Muscle layer of duodenum (tissue), 2 donors: ENCODE results near the gene GRPEL1.

Source experiments
- H3K27ac ChIP-seq: one replicate; pipeline ENCODE4 v1.7.0; 2013; ENCODE audit warnings: mild to moderate bottlenecking, low read length
- H3K27me3 ChIP-seq: one replicate; pipeline ENCODE4 v1.7.0; 2013; ENCODE audit warnings: low read depth, mild to moderate bottlenecking, control low read depth, low read length
- H3K36me3 ChIP-seq, 2 donors: one replicate each; pipeline ENCODE4 v1.7.0; 2013; ENCODE audit warnings: low read length in 2 of 2, control low read depth in 1 of 2, mild to moderate bottlenecking in 1 of 2; ENCODE audit not compliant: insufficient read depth in 2 of 2, control insufficient read depth in 1 of 2
- H3K4me1 ChIP-seq, 2 donors: one replicate each; pipeline ENCODE4 v1.7.0; 2013; ENCODE audit warnings: low read length in 2 of 2, mild to moderate bottlenecking in 2 of 2, control low read depth in 1 of 2, moderate library complexity in 1 of 2; ENCODE audit not compliant: insufficient read depth in 2 of 2, control insufficient read depth in 1 of 2
- H3K4me3 ChIP-seq, 2 donors: one replicate each; pipeline ENCODE4 v1.7.0; 2013; ENCODE audit warnings: low read length in 2 of 2, low read depth in 1 of 2, mild to moderate bottlenecking in 1 of 2
- H3K9me3 ChIP-seq, 2 donors: one replicate each; pipeline ENCODE4 v1.7.0; 2013; ENCODE audit warnings: low read length in 2 of 2, control low read depth in 1 of 2, mild to moderate bottlenecking in 1 of 2; ENCODE audit not compliant: control insufficient read depth in 1 of 2
- donor health status: healthy.

The GRPEL1 gene

DNA sequence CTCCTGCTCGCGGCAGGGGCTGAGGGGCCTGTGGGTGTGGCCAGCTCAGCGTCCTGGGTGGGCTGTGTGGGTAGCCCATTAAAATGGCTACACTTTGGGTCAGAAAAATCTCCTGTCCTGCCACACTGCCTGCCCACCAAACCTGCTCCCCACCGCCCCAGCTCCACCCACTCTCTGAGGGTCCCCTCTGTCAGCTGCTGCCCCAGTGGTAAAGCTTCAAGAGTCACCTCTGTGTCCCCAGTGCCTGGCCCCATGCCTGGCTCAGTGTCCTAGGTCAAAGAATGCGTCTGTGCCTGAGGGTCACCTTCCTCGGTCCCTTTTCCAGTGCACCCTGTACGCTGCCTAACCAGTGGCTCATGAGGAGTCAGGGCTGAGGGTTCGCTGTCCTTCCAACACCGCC is 49.6 kb downstream of the GRPEL1 start:
- Histone ChIP-seq H3K27me3 (no peaks in the 10 kb centered on the region), H3K4me1 (no peaks in the 10 kb centered on the region), H3K4me3 (no peak overlapping the region), H3K36me3 (peaks cover 44 to 62% of the 10 kb centered on the region in 2 donors), H3K9me3 (no peaks in the 10 kb centered on the region), H3K27ac (no peak overlapping the region)

DNA sequence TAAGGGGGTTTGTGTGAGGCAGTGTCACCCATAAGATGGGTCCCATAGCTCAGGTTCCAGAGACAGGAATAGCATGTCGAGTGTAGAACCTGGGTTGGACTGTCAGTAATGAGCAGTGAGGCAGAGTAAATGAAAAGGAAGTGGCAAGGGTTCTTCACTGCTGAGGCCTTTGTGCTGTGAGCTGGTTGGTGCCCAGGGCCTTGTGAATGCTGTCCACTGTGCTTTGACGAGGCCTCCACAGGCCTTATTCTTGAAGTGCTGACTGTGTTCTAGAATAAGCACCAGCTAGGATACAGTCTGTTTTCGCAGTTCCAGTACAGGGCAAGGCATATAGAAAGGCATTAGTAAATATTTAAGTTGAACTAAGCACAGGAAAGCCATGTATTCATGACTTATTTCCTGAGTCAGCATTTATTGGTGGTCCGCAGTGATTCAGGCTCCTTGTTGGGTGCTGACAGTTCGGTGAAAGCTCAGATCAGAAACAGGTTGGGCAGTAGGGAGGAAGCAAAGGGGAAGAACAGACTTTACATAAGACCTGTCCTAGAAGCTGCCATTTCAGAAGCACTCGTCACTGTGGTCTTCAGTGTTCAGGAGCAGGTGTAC is 50.3 kb downstream of the GRPEL1 start:
- Histone ChIP-seq H3K27ac (no peak overlapping the region), H3K4me1 (no peaks in the 10 kb centered on the region), H3K36me3 (peaks cover 45 to 63% of the 10 kb centered on the region in 2 donors), H3K4me3 (no peak overlapping the region), H3K27me3 (no peaks in the 10 kb centered on the region), H3K9me3 (no peaks in the 10 kb centered on the region)

DNA sequence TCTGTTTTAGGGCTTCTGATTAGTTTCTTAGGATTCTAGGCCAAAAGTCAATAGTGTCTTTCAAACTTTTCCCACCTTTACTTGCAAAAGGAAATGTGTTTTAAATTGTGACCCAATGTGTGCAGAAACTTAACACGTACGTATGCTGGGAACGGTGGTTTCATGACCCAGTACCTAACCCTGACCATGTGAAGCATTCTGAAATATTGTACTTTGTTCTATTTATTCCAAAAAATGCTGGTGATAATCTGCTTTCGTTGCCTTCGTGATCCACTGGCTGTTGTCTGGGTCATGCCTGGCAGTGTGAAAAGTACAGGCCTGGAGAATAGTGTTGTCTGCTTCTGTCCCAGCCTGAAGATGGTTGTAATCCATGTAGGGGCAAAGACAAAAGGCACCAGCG is 51.4 kb downstream of the GRPEL1 start:
- Histone ChIP-seq H3K9me3 (no peaks in the 10 kb centered on the region), H3K4me1 (no peaks in the 10 kb centered on the region), H3K27ac (no peak overlapping the region), H3K4me3 (no peak overlapping the region), H3K36me3 (peaks cover 48 to 58% of the 10 kb centered on the region in 2 donors), H3K27me3 (no peaks in the 10 kb centered on the region)

DNA sequence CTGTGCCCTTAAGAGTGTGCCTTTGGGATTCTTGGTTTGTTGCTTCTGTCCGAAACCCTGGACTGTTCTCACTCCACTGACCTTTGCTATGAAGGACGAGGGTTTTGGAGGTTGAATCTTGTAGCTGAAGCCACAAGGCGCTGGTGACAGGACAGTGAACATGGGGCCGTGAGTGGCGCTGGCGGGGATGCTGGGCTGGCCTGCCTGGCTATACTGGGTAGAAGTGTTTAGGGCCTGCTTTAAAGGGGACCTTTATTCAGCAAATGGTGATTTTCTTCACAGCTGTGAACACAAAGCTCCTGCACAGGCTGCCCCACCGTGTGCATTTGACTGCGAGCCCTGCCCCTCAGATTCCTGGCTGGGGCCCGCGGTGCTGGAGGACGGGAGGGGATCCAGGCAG is 51.8 kb downstream of the GRPEL1 start:
- H3K4me1 ChIP-seq, result no peaks in the 10 kb centered on the region
- H3K27me3 ChIP-seq, result no peaks in the 10 kb centered on the region
- H3K27ac ChIP-seq, result no peak overlapping the region
- no peak overlapping the region for H3K4me3 ChIP-seq
- H3K9me3 ChIP-seq, result no peaks in the 10 kb centered on the region
- peaks cover 49 to 62% of the 10 kb centered on the region in 2 donors for H3K36me3 ChIP-seq

- Histone ChIP-seq H3K9me3 (no peaks in the 10 kb centered on the region), H3K4me3 (no peak overlapping the region), H3K27ac (no peak overlapping the region), H3K4me1 (no peaks in the 10 kb centered on the region), H3K36me3 (peaks cover 50 to 67% of the 10 kb centered on the region in 2 donors), H3K27me3 (no peaks in the 10 kb centered on the region)
Observed at GRCh38 chr4:7015383-7016035, 52.4 kb downstream of the GRPEL1 start.

- H3K36me3 ChIP-seq, result peaks cover 55 to 74% of the 10 kb centered on the region in 2 donors
- no peaks in the 10 kb centered on the region for H3K27me3 ChIP-seq
- no peak overlapping the region for H3K4me3 ChIP-seq
- H3K27ac ChIP-seq, result no peak overlapping the region
- no peaks in the 10 kb centered on the region for H3K9me3 ChIP-seq
- no peaks in the 10 kb centered on the region for H3K4me1 ChIP-seq
Observed at GRCh38 chr4:7014815-7015214, 53.0 kb downstream of the GRPEL1 start.

- Histone ChIP-seq H3K9me3 (no peaks in the 10 kb centered on the region), H3K27me3 (no peaks in the 10 kb centered on the region), H3K4me1 (no peaks in the 10 kb centered on the region), H3K36me3 (peaks cover 67 to 70% of the 10 kb centered on the region in 2 donors), H3K4me3 (no peak overlapping the region), H3K27ac (no peak overlapping the region)
Observed at GRCh38 chr4:7013175-7013574, 54.7 kb downstream of the GRPEL1 start.

GRCh38 chr4:7009564-7009963 is 58.3 kb downstream of the GRPEL1 start:
- H3K27me3 ChIP-seq, result no peaks in the 10 kb centered on the region
- no peaks in the 10 kb centered on the region for H3K9me3 ChIP-seq
- H3K4me3 ChIP-seq, result no peak overlapping the region
- peaks cover 48 to 52% of the 10 kb centered on the region in 2 donors for H3K36me3 ChIP-seq
- no peak overlapping the region for H3K27ac ChIP-seq
- no peaks in the 10 kb centered on the region for H3K4me1 ChIP-seq
